HG02840 (cell line): ENCODE data around the gene NT5DC1.

Source experiments
- ATAC-seq: cut with Tn5 transposase; IDR thresholded peaks from one replicate; pipeline ENCODE4 v1.9.1; 2021; ENCODE audit warnings: mild to moderate bottlenecking, moderate library complexity, moderate number of reproducible peaks; ENCODE audit not compliant: unreplicated experiment, low FRiP score

Gene NT5DC1

GRCh38 chr6:116133453-116133852, 32.8 kb downstream of the NT5DC1 start:
- ATAC-seq: no peak

DNA sequence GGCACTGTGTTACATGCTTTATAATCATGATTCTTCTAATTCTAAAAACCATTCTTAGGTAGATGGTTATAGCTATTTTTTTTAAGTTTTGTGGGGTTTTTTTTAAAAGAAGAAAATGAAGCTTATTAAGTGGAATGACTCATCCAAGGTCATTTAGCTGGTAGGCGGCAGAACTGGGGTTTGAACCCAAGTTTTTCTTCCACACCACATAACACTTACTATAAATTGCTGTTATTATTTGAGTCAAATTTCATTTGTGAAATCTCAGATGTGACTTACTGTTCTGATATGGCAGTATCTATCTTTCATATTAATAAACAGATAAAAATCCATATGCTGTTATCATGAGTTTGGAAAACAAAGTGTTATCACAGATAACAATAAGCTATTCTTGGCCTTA, 35.7 kb downstream of the NT5DC1 start:
- no peak for ATAC-seq

DNA sequence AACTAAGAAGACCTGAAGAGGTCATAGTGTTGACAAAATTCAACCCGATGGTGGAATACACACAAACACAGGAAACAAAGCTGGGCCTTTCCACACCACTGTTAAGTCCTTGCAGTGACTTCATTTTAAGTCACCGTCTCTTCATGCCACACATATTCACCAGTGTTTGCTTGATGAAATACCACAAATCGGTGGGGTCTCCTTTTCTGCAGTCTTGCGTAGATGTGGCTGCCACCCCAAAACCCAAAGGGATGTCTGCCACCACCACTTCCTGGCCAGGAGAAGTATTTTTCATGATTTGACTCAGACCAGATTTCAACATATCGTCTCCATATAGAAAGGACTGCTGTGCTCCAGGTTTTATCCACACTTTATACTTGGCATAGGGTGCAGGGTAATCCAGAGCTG, 36.3 kb downstream of the NT5DC1 start:
- ATAC-seq: no peak

GRCh38 chr6:116139917-116140316, 39.3 kb downstream of the NT5DC1 start:
- ATAC-seq: no peak

DNA sequence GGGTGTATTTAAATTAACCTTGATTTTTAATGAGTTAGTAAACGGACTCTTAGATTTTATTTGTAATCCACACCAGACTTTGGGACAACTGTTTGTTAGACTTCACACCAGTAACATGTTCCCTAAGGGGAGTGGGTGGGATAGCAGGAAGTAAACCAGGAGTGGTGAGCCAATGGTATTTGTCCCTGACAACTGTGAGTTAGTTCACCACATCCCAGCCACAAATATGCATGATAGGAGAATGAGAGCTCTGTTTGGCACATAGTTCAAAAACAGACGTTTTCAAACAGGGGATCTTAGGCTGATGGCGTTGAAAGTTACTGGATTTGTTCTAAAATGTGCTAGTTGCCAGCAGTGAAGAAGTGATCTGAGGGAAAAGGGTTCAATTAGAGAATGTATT, 44.0 kb downstream of the NT5DC1 start:
- no peak for ATAC-seq

GRCh38 chr6:116145803-116146675, 45.4 kb downstream of the NT5DC1 start:
- ATAC-seq: no peak

DNA sequence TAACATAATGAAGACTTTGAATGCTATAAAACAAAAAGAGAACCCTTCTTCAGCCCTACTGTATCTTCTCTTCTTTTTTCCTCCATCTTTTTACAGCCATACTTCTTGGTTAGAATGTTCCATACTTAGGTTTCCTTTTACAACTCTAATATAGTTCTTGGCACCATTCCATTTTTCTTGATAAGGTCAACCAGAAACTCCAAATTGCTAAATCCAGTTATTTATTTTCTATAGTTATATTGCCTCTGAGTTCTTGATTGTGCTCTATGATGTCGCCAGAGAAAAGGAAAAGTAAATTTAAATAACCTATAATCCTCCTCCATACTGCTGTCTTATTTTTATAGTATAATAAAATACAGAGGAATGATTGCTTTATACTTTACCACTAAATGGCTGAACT, 52.0 kb downstream of the NT5DC1 start:
- ATAC-seq: no peak

DNA sequence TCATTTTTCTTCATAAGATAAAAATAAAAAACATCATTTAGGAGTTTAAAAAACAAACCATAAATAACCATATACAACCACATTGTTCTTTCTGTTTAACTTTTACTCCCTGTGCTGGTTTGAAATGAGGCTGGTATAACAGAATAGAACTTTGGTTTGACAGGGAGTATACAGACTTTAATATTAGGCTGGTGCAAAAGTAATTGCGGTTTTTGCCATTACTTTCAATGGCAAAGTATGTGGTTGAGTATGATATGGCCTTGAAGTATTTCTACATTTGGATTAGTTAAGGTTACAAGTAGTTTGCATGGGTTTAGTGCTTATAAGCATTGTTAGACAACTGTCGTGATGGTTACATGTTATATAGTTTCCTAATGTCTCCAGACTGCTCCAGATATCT, 54.2 kb downstream of the NT5DC1 start:
- ATAC-seq: no peak

DNA sequence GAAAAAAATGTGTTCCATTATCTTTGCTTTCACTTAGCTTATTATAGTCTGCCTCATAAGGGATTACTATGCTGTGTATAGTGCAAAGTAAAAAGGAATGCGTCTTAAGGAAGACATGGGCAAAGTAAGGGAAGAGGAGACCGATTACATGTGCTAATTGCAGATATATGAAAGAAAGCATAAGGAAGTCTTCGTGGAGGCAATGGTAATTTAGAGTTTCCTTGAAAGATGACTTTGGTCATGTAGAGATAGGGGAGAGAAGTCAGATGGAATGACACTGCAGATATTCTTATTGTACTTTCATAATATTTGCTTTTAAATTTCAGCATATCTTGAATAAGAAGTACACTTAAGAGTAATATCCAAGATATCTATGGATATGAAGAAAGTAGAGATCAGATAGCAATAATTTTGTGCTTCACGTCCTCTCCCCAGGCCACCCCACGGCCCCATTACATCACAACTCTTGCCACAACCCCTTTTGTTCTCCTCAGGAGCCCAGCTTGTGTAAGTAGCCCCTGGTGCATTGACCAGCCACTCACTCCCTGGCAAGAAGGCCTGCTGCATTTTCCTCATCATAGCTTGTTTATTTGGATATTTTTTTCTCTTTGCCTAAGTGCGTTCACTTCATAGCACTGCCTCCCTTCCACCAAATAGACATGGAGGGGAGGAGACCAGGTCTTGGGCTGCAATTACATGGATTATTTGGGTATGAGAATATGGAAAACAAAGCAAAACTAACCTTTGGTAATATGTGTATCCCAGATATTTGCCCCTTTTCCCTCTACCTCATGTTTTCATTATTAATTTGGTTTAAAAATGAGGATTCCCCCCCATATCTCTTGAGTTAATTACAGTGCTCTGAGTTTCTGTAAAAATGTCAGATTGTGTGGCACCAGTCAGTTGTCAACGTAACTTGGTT, 56.0 kb downstream of the NT5DC1 start:
- ATAC-seq: no peak

DNA sequence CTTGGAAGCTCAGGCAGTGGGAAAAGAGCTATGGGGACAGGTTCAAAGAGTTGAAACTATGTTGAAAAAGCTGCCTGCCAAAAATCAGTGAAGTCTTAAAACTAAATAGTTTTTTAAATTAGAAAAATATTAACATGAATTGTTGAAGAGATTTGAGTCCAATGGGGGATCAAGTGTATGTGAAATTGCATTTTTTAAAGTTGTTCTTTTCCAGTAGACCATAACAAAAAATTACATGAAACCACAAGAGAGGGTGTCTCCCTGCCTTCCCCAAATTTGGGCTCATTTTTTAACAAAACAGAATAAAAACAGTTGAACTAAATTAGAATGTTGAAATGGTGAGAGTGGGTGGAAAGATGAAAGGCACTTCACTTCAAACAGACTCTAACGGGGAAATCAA, 56.7 kb downstream of the NT5DC1 start:
- no peak for ATAC-seq

GRCh38 chr6:116158641-116159040, 58.0 kb downstream of the NT5DC1 start:
- ATAC-seq: no peak

DNA sequence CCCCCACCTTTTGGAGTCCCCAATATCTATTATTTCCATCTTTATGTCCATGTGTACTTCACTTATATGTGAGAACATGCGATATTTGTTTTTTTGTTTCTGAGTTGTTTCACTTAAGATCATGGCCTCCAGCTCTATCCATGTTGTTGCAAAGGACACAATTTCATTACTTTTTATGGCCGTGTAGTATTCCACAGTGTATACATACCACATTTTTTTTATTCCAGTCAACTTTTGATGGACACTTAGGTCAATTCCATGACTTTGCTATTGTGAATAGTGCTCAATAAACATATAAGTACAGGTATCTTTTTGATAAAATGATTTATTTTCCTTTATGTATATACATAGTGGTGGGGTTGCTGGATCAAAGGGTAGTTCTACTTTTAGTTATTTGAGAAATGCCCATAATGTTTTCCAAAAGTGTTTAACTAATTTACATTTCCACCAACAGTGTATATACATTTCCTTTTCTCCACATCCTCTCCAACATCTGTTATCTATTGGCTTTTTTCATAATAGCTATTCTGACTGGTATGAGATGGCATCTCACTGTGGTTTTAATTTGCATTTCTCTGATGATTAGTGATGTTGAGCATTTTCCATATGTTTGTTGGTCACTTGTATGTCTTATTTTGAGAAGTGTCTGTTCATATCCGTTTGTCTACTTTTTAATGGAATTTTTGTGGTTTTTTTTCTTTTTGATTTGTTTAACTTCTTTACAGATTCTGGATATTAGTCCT, 59.3 kb downstream of the NT5DC1 start:
- ATAC-seq: no peak

GRCh38 chr6:116165596-116165995, 64.9 kb downstream of the NT5DC1 start:
- no peak for ATAC-seq

DNA sequence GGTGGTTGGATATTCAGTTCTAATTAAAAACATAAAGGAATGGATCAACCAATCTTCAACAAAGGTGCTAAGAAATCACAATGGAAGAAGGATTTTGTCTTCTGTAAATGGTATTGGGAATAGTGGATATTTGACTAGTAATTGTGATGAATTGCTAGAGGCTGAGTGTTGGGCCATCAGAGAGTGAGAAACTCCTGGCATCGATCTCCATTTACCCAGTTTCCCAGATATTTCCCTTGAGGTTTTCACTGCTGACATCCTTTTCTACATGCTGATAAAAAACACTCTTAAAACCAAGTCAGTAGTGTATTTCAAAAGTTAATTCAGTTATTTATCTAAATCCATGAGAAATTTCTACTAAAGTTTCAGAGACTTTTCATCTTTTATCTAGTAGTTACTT, 65.7 kb downstream of the NT5DC1 start:
- ATAC-seq: no peak

DNA sequence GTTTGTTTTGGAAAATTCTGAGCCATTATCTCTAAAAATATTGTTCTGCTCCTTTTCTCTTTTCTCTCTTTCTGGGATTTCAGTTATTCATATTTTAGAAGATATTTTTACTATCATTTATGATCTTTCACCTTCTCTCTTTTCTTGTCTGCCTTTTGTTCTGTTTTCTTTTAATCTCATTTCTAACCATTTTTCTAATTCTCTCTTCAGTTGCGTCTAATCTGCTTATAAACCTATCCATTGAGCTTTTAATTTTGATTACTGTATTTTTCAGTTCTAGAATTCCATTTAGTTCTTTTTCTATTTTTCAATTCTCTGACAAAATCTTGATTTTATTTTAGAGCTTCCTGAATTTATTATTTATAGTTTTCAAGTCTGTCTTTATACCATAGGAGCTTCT, 67.5 kb downstream of the NT5DC1 start:
- no peak for ATAC-seq

- no peak for ATAC-seq
Measured at GRCh38 chr6:116169880-116170279, 69.2 kb downstream of the NT5DC1 start.

DNA sequence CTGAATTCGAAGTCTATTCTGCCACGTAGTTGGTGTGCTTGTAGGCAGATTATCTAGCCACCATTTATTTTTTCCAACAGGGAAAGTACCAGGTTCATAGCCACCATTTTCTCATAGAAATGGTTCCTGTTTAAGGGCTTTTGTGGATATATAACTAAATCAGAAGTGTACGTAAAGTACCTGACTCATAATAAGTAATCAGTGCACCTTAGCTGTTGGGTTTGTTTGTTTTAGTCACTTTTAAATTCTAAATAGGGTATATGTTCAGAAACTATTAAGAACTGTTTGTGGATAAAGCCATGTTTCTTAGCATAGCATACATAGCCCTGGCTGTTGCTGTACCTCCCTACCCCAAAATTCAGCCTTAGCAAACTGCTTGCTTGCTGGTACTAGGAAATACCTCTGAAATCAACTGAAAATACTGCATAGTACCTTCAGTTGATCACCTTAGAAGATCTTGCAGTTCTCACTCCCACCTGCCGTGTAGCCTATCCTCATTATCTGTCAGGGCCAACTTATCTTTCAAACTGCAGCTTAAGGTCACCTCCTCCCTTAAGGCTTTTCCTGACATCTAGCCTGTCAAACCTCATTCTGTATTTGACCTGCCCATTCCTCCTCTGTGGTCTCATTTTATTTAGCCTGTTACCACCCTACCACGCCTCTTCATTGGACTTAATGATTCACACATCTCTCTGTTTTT, 69.9 kb downstream of the NT5DC1 start:
- no peak for ATAC-seq

DNA sequence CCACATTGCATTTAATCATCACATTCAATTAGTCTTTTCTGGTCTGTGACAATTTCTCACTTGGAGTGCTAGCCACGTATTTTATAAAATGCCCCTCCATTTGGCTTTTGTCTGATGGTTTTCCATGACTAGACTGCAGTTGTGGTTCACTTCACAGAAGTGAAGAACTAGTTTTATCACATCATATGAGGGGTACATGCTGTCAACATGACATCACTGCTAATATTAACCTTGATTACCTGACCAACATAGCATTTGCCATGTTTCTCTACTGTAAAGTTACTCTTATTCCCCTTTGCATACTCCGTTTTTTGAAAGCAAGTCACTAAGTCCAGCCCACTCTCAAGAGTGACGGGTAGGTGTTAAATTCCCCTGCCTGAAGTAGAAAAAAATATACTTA, 73.3 kb downstream of the NT5DC1 start:
- no peak for ATAC-seq

- ATAC-seq: no peak
Measured at GRCh38 chr6:116175344-116175743, 74.7 kb downstream of the NT5DC1 start.

DNA sequence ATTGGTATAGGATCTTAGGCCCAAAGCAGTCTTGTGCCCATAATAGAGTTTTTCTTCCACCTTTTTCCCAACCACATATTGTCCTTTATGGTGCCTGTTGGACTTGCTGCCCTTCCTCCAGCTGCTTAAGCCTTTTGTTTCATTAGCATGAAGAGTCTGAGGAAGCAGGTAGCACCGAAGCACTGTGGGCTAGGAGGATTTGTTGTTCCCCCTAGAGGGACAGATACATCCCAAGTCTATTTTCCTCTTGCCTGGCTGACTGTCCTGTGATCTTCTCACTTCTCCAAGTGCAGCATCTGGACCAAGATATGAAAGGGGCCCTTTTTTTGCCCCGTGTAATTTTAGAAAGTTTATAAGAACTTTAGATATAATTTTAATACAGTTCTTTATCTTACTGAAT, 75.9 kb downstream of the NT5DC1 start:
- ATAC-seq: no peak
